ENCODE data around the gene ADORA1. TPM values are rescaled to one million over a fixed set of nuclear protein-coding genes. Genes with fewer than 3 reads are reported as not detected.

The ADORA1 gene
- total RNA-seq, 1 donor from 2014 or later = 0.14 TPM

- Mint-ChIP-seq H3K27me3 (peaks cover 38% of the 10 kb centered on the region), H3K4me1 (ENCODE audit: low read depth) (no peaks in the 10 kb centered on the region), H3K4me3 (ENCODE audit: low read depth) (no peak overlapping the region), H3K9me3 (ENCODE audit: low read depth) (peaks cover 14% of the 10 kb centered on the region), H3K27ac (peak overlapping the region; percentile 9), H3K36me3 (ENCODE audit: insufficient read depth) (peaks cover 2% of the 10 kb centered on the region)
- no peak for DNase-seq (ENCODE audit: low spot score, unreplicated experiment)
- TF ChIP-seq CTCF (IDR thresholded peaks at IDR 0.05; ENCODE audit: unreplicated experiment) = no peak
These were observed 36.9 kb upstream of the ADORA1 start for GRCh38 chr1:203090421-203091198.

GRCh38 chr1:203091199-203091477, 36.4 kb upstream of the ADORA1 start:
- Mint-ChIP-seq H3K27me3 (peaks cover 37% of the 10 kb centered on the region), H3K27ac (no peak overlapping the region), H3K4me1 (ENCODE audit: low read depth) (no peaks in the 10 kb centered on the region), H3K36me3 (ENCODE audit: insufficient read depth) (peaks cover 2% of the 10 kb centered on the region), H3K4me3 (ENCODE audit: low read depth) (no peak overlapping the region), H3K9me3 (ENCODE audit: low read depth) (peaks cover 19% of the 10 kb centered on the region)
- DNase-seq (ENCODE audit: low spot score, unreplicated experiment) = no peak
- TF ChIP-seq CTCF (IDR thresholded peaks at IDR 0.05; ENCODE audit: unreplicated experiment) = no peak

GRCh38 chr1:203091761-203092330, 35.7 kb upstream of the ADORA1 start:
- peaks cover 2% of the 10 kb centered on the region for H3K36me3 Mint-ChIP-seq (ENCODE audit: insufficient read depth)
- TF ChIP-seq CTCF (IDR thresholded peaks at IDR 0.05; ENCODE audit: unreplicated experiment) = no peak
- H3K9me3 Mint-ChIP-seq (ENCODE audit: low read depth) = peaks cover 21% of the 10 kb centered on the region
- H3K4me3 Mint-ChIP-seq (ENCODE audit: low read depth) = no peak overlapping the region
- H3K27ac Mint-ChIP-seq = no peak overlapping the region
- peaks cover 30% of the 10 kb centered on the region for H3K27me3 Mint-ChIP-seq
- no peaks in the 10 kb centered on the region for H3K4me1 Mint-ChIP-seq (ENCODE audit: low read depth)
- no peak for DNase-seq (ENCODE audit: low spot score, unreplicated experiment)

- H3K4me1 Mint-ChIP-seq (ENCODE audit: low read depth) = no peaks in the 10 kb centered on the region
- TF ChIP-seq CTCF (IDR thresholded peaks at IDR 0.05; ENCODE audit: unreplicated experiment) = no peak
- H3K27me3 Mint-ChIP-seq = peaks cover 16% of the 10 kb centered on the region
- H3K27ac Mint-ChIP-seq = no peak overlapping the region
- no peak for DNase-seq (ENCODE audit: low spot score, unreplicated experiment)
- H3K36me3 Mint-ChIP-seq (ENCODE audit: insufficient read depth) = peaks cover 2% of the 10 kb centered on the region
- H3K9me3 Mint-ChIP-seq (ENCODE audit: low read depth) = peaks cover 21% of the 10 kb centered on the region
- H3K4me3 Mint-ChIP-seq (ENCODE audit: low read depth) = no peak overlapping the region
These were observed 33.6 kb upstream of the ADORA1 start for GRCh38 chr1:203093754-203094410.

- peaks cover 21% of the 10 kb centered on the region for H3K9me3 Mint-ChIP-seq (ENCODE audit: low read depth)
- peaks cover 2% of the 10 kb centered on the region for H3K36me3 Mint-ChIP-seq (ENCODE audit: insufficient read depth)
- H3K4me1 Mint-ChIP-seq (ENCODE audit: low read depth) = no peaks in the 10 kb centered on the region
- H3K27me3 Mint-ChIP-seq = peaks cover 19% of the 10 kb centered on the region
- H3K27ac Mint-ChIP-seq = no peak overlapping the region
- DNase-seq (ENCODE audit: low spot score, unreplicated experiment) = no peak
- no peak for TF ChIP-seq CTCF (IDR thresholded peaks at IDR 0.05; ENCODE audit: unreplicated experiment)
- no peak overlapping the region for H3K4me3 Mint-ChIP-seq (ENCODE audit: low read depth)
These were observed 32.4 kb upstream of the ADORA1 start for GRCh38 chr1:203095061-203095690.

All from progenitor cell of endocrine pancreas (in vitro differentiated cells).